Cardiac fibroblast (primary cell): ENCODE data around the gene ASAP2.

ENCODE experiments used
- DNase-seq, 2 donors: peaks; one replicate each; pipeline versions ENCODE4 v3.0.0 to v3.0.0-alpha.2; 2010; ENCODE audit warnings: low read depth in 2 of 2
- H3K4me3 ChIP-seq, 2 donors: replicated peaks in 1 of 2; 1 replicate in 1 of 2; 2 replicates in 1 of 2; pipeline ENCODE4 v1.5.1; 2011; ENCODE audit warnings: low read depth in 2 of 2, low read length in 2 of 2, mild to moderate bottlenecking in 2 of 2, moderate library complexity in 1 of 2
- CTCF ChIP-seq: IDR thresholded peaks from one replicate; pipeline ENCODE4 v1.5.1; 2011; ENCODE audit warnings: low read depth, mild to moderate bottlenecking, low read length, inconsistent platforms

ASAP2 gene

GRCh38 chr2:9164112-9164608, 42.5 kb upstream of the ASAP2 start:
- peak; percentile 53 to 67 for DNase-seq
- no peak for TF ChIP-seq CTCF

GRCh38 chr2:9165625-9166024, 41.0 kb upstream of the ASAP2 start:
- TF ChIP-seq CTCF, result no peak
- DNase-seq, result peak in 1 of 2 donors; percentile 57
- H3K4me3 ChIP-seq, result no peak overlapping the region

More at GRCh38 chr2:9164112-9164608, 42.5 kb upstream of the ASAP2 start:
- H3K4me3 ChIP-seq, result no peak overlapping the region

- DNase-seq, result peak in 1 of 2 donors; percentile 16
- TF ChIP-seq CTCF, result no peak
- H3K4me3 ChIP-seq, result no peak overlapping the region
Observed at GRCh38 chr2:9166579-9167377, 39.8 kb upstream of the ASAP2 start.

GRCh38 chr2:9167718-9168657, 38.6 kb upstream of the ASAP2 start:
- TF ChIP-seq CTCF, result no peak
- no peak for DNase-seq
- H3K4me3 ChIP-seq, result no peak overlapping the region

GRCh38 chr2:9168821-9169221, 37.8 kb upstream of the ASAP2 start:
- TF ChIP-seq CTCF, result no peak
- DNase-seq, result no peak
- no peak overlapping the region for H3K4me3 ChIP-seq

GRCh38 chr2:9169349-9170107, 37.1 kb upstream of the ASAP2 start:
- TF ChIP-seq CTCF, result no peak
- H3K4me3 ChIP-seq, result no peak overlapping the region
- no peak for DNase-seq
